Neural cell (in vitro differentiated cells): ENCODE results near the gene ACP7.

Source experiments
- CTCF ChIP-seq: fragments of 450-650 bp; IDR thresholded peaks from 2 replicates; pipeline ENCODE4 v1.5.1; 2014; ENCODE audit warnings: antibody characterized with exemption, mild to moderate bottlenecking, moderate library complexity; ENCODE audit not compliant: poor library complexity, severe bottlenecking
- RAD21 ChIP-seq: fragments of 450-650 bp; conservative IDR thresholded peaks from 2 replicates; pipeline ENCODE4 v1.6.1; 2014; ENCODE audit warnings: antibody characterized with exemption, mild to moderate bottlenecking, moderate library complexity
- REST ChIP-seq: IDR thresholded peaks from 2 replicates; pipeline ENCODE4 v1.6.1; 2012; ENCODE audit warnings: borderline replicate concordance

- TF ChIP-seq RAD21: no peak
- TF ChIP-seq REST: no peak
- no peak for TF ChIP-seq CTCF
Observed at GRCh38 chr19:39160523-39160861, 76.3 kb downstream of the ACP7 start.
